ENCODE results near the gene NUMB.

GRCh38 chr14:73324533-73324932 lies 133.8 kb downstream of the NUMB start:
- TF ChIP-seq, protein P1, sequence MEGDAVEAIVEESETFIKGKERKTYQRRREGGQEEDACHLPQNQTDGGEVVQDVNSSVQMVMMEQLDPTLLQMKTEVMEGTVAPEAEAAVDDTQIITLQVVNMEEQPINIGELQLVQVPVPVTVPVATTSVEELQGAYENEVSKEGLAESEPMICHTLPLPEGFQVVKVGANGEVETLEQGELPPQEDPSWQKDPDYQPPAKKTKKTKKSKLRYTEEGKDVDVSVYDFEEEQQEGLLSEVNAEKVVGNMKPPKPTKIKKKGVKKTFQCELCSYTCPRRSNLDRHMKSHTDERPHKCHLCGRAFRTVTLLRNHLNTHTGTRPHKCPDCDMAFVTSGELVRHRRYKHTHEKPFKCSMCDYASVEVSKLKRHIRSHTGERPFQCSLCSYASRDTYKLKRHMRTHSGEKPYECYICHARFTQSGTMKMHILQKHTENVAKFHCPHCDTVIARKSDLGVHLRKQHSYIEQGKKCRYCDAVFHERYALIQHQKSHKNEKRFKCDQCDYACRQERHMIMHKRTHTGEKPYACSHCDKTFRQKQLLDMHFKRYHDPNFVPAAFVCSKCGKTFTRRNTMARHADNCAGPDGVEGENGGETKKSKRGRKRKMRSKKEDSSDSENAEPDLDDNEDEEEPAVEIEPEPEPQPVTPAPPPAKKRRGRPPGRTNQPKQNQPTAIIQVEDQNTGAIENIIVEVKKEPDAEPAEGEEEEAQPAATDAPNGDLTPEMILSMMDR (conservative IDR thresholded peaks at IDR 0.05 in 1 of 2, IDR thresholded peaks at IDR 0.05 in 1 of 2; ENCODE audit: low read depth in 1 of 2, low read length in 2 of 2) = no peak
- no peak for TF ChIP-seq EZH2 (IDR thresholded peaks at IDR 0.05; ENCODE audit: low read length, missing control alignments)
